ENCODE measurements around the gene PCSK2. TPM values are rescaled to one million over a fixed set of nuclear protein-coding genes. Genes with fewer than 3 reads are reported as not detected.

PCSK2 gene
- polyA plus RNA-seq, 3 donors: not detected

- intact Hi-C loops (cut with micrococcal nuclease): no loop called here
- no peaks in the 10 kb centered on the region for H3K79me2 ChIP-seq (ENCODE audit: insufficient read depth, low read length)
- TF ChIP-seq CTCF (IDR thresholded peaks at IDR 0.05): no peak
- Mint-ChIP-seq H3K4me3 (no peak overlapping the region), H3K4me1 (no peaks in the 10 kb centered on the region), H3K27me3 (ENCODE audit: low read depth in 3 of 3) (peaks cover 1 to 10% (median 2%) of the 10 kb centered on the region in 3 donors), H3K36me3 (no peaks in the 10 kb centered on the region), H3K9me3 (peaks cover 0 to 5% (median 1%) of the 10 kb centered on the region in 7 donors), H3K27ac (no peak overlapping the region)
- no peaks in the 10 kb centered on the region for H3K4me1 ChIP-seq (ENCODE audit: control insufficient read depth in 1 of 2, insufficient read depth in 2 of 2, low read length in 2 of 2)
- H4K20me1 ChIP-seq (ENCODE audit: insufficient read depth, low read length): no peaks in the 10 kb centered on the region
- H3K36me3 ChIP-seq (replicated peaks in 1 of 2; ENCODE audit: control insufficient read depth in 1 of 2, insufficient read depth in 2 of 2, low read length in 2 of 2): no peaks in the 10 kb centered on the region
- no peaks in the 10 kb centered on the region for H3K9me3 ChIP-seq (replicated peaks in 1 of 2; ENCODE audit: control insufficient read depth in 1 of 2, insufficient read depth in 1 of 2, low read length in 2 of 2)
- H3K27ac ChIP-seq (ENCODE audit: low read depth in 1 of 2, low read length in 2 of 2): no peak overlapping the region
- no peaks in the 10 kb centered on the region for H3K27me3 ChIP-seq (ENCODE audit: control insufficient read depth in 2 of 2, insufficient read depth in 2 of 2, low read length in 2 of 2)
- WGBS (ENCODE audit: insufficient coverage): 94% methylated on average over 4 of the region's 9 CpGs
- no peak overlapping the region for H3K9ac ChIP-seq (ENCODE audit: insufficient read depth, low read length, poor library complexity, severe bottlenecking)
- no peak overlapping the region for H3K4me2 ChIP-seq (replicated peaks; ENCODE audit: extremely low read depth, low read length, poor library complexity, severe bottlenecking)
- no peak for DNase-seq
- H2AFZ ChIP-seq (ENCODE audit: insufficient read depth, low read depth, low read length, poor library complexity, severe bottlenecking): no peak overlapping the region
- H3K4me3 ChIP-seq (replicated peaks in 1 of 3; ENCODE audit: low read depth in 2 of 3, low read length in 3 of 3): no peak overlapping the region
These were observed 244.1 kb downstream of the PCSK2 start for GRCh38 chr20:17470973-17471372.

- Mint-ChIP-seq H3K27me3 (ENCODE audit: low read depth in 3 of 3) (peaks cover 1 to 10% (median 2%) of the 10 kb centered on the region in 3 donors), H3K36me3 (no peaks in the 10 kb centered on the region), H3K27ac (no peak overlapping the region), H3K9me3 (peaks cover 0 to 3% (median 1%) of the 10 kb centered on the region in 7 donors), H3K4me1 (no peaks in the 10 kb centered on the region), H3K4me3 (no peak overlapping the region)
- Histone ChIP-seq H3K79me2 (ENCODE audit: insufficient read depth, low read length) (no peaks in the 10 kb centered on the region), H3K4me1 (ENCODE audit: control insufficient read depth in 1 of 2, insufficient read depth in 2 of 2, low read length in 2 of 2) (no peaks in the 10 kb centered on the region), H3K9me3 (replicated peaks in 1 of 2; ENCODE audit: control insufficient read depth in 1 of 2, insufficient read depth in 1 of 2, low read length in 2 of 2) (no peaks in the 10 kb centered on the region), H3K4me2 (replicated peaks; ENCODE audit: extremely low read depth, low read length, poor library complexity, severe bottlenecking) (no peak overlapping the region), H3K9ac (ENCODE audit: insufficient read depth, low read length, poor library complexity, severe bottlenecking) (no peak overlapping the region), H2AFZ (ENCODE audit: insufficient read depth, low read depth, low read length, poor library complexity, severe bottlenecking) (no peak overlapping the region), H3K4me3 (replicated peaks in 1 of 3; ENCODE audit: low read depth in 2 of 3, low read length in 3 of 3) (no peak overlapping the region), H3K27me3 (ENCODE audit: control insufficient read depth in 2 of 2, insufficient read depth in 2 of 2, low read length in 2 of 2) (no peaks in the 10 kb centered on the region), H4K20me1 (ENCODE audit: insufficient read depth, low read length) (no peaks in the 10 kb centered on the region), H3K27ac (ENCODE audit: low read depth in 1 of 2, low read length in 2 of 2) (no peak overlapping the region), H3K36me3 (replicated peaks in 1 of 2; ENCODE audit: control insufficient read depth in 1 of 2, insufficient read depth in 2 of 2, low read length in 2 of 2) (no peaks in the 10 kb centered on the region)
- intact Hi-C loops (cut with micrococcal nuclease): no loop called here
- DNase-seq: no peak
- 97% methylated on average over 6 of the region's 10 CpGs for WGBS (ENCODE audit: insufficient coverage)
- no peak for TF ChIP-seq CTCF (IDR thresholded peaks at IDR 0.05)
These were observed 244.9 kb downstream of the PCSK2 start for GRCh38 chr20:17471606-17472187.

Data from CD14-positive monocyte (primary cell).